ENCODE data around the gene PHAF1. TPM values are rescaled to one million over a fixed set of nuclear protein-coding genes. Genes with fewer than 3 reads are reported as not detected.

The PHAF1 gene
- total and polyA plus RNA-seq, 2 of the 13 experiments (the other 11 are each of a cell fraction or from before 2014, with no cell fraction given), result 48.3 to 174 TPM

- TF ChIP-seq, protein P1, sequence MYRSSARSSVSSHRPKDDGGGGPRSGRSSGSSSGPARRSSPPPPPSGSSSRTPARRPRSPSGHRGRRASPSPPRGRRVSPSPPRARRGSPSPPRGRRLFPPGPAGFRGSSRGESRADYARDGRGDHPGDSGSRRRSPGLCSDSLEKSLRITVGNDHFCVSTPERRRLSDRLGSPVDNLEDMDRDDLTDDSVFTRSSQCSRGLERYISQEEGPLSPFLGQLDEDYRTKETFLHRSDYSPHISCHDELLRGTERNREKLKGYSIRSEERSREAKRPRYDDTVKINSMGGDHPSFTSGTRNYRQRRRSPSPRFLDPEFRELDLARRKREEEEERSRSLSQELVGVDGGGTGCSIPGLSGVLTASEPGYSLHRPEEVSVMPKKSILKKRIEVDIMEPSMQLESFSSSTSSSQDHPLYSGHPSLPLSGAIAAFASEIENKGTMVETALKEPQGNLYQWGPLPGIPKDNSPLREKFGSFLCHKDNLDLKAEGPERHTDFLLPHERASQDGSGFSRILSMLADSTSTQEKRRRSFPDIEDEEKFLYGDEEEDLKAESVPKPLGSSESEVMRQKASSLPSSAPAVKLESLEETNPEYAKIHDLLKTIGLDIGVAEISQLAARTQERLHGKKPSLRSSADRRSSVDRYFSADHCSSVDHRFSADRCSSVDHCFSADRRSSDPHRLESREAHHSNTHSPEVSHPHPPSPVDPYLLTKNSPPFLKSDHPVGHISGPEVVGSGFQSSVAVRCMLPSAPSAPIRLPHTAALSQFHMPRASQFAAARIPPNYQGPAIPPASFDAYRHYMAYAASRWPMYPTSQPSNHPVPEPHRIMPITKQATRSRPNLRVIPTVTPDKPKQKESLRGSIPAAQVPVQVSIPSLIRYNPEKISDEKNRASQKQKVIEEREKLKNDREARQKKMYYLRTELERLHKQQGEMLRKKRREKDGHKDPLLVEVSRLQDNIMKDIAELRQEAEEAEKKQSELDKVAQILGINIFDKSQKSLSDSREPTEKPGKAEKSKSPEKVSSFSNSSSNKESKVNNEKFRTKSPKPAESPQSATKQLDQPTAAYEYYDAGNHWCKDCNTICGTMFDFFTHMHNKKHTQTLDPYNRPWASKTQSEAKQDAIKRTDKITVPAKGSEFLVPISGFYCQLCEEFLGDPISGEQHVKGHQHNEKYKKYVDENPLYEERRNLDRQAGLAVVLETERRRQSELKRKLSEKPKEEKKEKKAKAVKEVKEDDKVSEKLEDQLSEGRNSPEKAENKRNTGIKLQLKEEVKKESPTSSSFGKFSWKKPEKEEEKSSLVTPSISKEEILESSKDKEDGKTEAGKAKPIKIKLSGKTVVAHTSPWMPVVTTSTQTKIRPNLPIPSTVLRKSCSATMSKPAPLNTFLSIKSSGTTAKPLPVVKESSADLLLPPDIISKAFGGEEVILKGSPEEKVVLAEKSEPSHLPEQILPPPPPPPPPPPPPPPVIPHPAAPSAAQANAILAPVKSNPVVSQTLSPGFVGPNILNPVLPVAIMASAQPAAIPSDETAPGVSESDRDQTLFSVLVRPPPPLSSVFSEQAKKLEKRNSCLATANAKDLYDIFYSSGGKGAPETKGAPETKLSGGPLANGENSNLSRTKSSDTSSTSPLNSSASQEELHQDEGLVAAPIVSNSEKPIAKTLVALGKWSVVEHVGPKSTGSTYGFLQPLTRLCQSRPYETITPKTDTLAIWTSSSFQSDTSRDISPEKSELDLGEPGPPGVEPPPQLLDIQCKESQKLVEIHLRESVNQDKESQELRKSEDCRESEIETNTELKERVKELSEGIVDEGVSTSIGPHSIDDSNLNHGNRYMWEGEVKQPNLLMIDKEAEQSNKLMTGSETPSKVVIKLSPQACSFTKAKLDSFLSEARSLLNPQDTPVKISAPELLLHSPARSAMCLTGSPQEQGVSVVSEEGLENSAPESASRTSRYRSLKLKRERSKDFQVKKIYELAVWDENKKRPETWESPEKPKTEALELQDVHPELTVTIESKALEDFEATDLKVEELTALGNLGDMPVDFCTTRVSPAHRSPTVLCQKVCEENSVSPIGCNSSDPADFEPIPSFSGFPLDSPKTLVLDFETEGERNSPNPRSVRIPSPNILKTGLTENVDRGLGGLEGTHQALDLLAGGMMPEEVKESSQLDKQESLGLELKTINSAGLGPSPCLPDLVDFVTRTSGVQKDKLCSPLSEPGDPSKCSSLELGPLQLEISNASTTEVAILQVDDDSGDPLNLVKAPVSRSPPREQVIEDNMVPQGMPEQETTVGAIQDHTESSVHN (CRISPR knock-in tag; IDR thresholded peaks at IDR 0.05), result no peak; the same call in 1 of the 2 replicates
- TF ChIP-seq GPN1 (CRISPR knock-in tag; IDR thresholded peaks at IDR 0.05; ENCODE audit: borderline replicate concordance) (no peak), MAZ (IDR thresholded peaks at IDR 0.05; ENCODE audit: borderline replicate concordance, low read depth, low read length) (peak; percentile 41; the same call in 1 of the 2 replicates), MAZ (CRISPR knock-in tag; IDR thresholded peaks at IDR 0.05; ENCODE audit: low read depth) (peak; percentile 96), PRDM10 (CRISPR knock-in tag; IDR thresholded peaks at IDR 0.05; ENCODE audit: low read depth) (0 out of 2 replicates have a peak, but pooled peaks have one; percentile 67), ZFY (CRISPR knock-in tag; IDR thresholded peaks at IDR 0.05) (peak; percentile 96), ZNF720 (CRISPR knock-in tag; IDR thresholded peaks at IDR 0.05) (no peak), TGIF2 (CRISPR knock-in tag; IDR thresholded peaks at IDR 0.05) (peak; percentile 79), ZNF761 (CRISPR knock-in tag; conservative IDR thresholded peaks at IDR 0.05) (no peak; the same call in 1 of the 2 replicates), ZBTB43 (CRISPR knock-in tag; conservative IDR thresholded peaks at IDR 0.05) (peak; percentile 82), ZNF703 (CRISPR knock-in tag; IDR thresholded peaks at IDR 0.05; ENCODE audit: borderline replicate concordance) (no peak), ZNF276 (CRISPR knock-in tag; IDR thresholded peaks at IDR 0.05; ENCODE audit: low read depth) (no peak)
Measured at GRCh38 chr16:67109407-67110135, at the start of gene PHAF1 (continued).

Data from HepG2 (cell line).